Hepatocyte (in vitro differentiated cells): Measurements from ENCODE around the gene TPM2.

Source experiments
- EZH2 ChIP-seq: fragments of 200-600 bp; sonication (generic); IDR thresholded peaks from 2 replicates; pipeline ENCODE4 v1.6.1; 2016; ENCODE audit warnings: antibody characterized with exemption, mild to moderate bottlenecking, borderline replicate concordance
- EZH2phosphoT487 ChIP-seq: fragments of 200-600 bp; sonication (generic); IDR thresholded peaks from one replicate; pipeline ENCODE4 v1.6.1; 2018; ENCODE audit warnings: antibody characterized with exemption, mild to moderate bottlenecking, low read depth, moderate library complexity; ENCODE audit not compliant: unreplicated experiment, severe bottlenecking
- TF ChIP-seq, protein P1 (sequence below): fragments of 200-600 bp; sonication (generic); IDR thresholded peaks from 2 replicates; pipeline ENCODE4 v1.5.1; 2016; ENCODE audit warnings: antibody characterized with exemption, mild to moderate bottlenecking; ENCODE audit not compliant: poor library complexity

GRCh38 chr9:35675732-35676392, 13.9 kb downstream of the TPM2 start:
- TF ChIP-seq, protein P1, sequence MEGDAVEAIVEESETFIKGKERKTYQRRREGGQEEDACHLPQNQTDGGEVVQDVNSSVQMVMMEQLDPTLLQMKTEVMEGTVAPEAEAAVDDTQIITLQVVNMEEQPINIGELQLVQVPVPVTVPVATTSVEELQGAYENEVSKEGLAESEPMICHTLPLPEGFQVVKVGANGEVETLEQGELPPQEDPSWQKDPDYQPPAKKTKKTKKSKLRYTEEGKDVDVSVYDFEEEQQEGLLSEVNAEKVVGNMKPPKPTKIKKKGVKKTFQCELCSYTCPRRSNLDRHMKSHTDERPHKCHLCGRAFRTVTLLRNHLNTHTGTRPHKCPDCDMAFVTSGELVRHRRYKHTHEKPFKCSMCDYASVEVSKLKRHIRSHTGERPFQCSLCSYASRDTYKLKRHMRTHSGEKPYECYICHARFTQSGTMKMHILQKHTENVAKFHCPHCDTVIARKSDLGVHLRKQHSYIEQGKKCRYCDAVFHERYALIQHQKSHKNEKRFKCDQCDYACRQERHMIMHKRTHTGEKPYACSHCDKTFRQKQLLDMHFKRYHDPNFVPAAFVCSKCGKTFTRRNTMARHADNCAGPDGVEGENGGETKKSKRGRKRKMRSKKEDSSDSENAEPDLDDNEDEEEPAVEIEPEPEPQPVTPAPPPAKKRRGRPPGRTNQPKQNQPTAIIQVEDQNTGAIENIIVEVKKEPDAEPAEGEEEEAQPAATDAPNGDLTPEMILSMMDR: no peak
- TF ChIP-seq EZH2phosphoT487 (no peak), EZH2 (no peak)
